Fibroblast of lung (primary cell): ENCODE results near the gene CORIN. TPM values are rescaled to one million over a fixed set of nuclear protein-coding genes. Genes with fewer than 3 reads are reported as not detected.

Experiments
- DNase-seq, 2 donors: peaks; one replicate each; pipeline versions ENCODE4 v3.0.0 to v3.0.0-alpha.2; 2010; ENCODE audit warnings: low read depth in 2 of 2
- H2AFZ ChIP-seq: 2 replicates; pipeline ENCODE4 v1.5.1; 2012; ENCODE audit warnings: low read length, control low read depth, inconsistent platforms
- H3K27ac ChIP-seq: 2 replicates; pipeline ENCODE4 v1.5.1; 2011; ENCODE audit warnings: low read length, control low read depth; ENCODE audit not compliant: insufficient read depth
- H3K27me3 ChIP-seq: 2 replicates; pipeline ENCODE4 v1.5.1; 2011; ENCODE audit warnings: mild to moderate bottlenecking, low read length; ENCODE audit not compliant: control insufficient read depth, insufficient read depth
- H3K36me3 ChIP-seq: 2 replicates; pipeline ENCODE4 v1.5.1; 2011; ENCODE audit warnings: low read length; ENCODE audit not compliant: control insufficient read depth, insufficient read depth
- H3K4me1 ChIP-seq: 2 replicates; pipeline ENCODE4 v1.5.1; 2011; ENCODE audit warnings: low read length; ENCODE audit not compliant: control insufficient read depth, insufficient read depth; ENCODE audit errors: extremely low read depth
- H3K4me2 ChIP-seq: 2 replicates; pipeline ENCODE4 v1.5.1; 2011; ENCODE audit warnings: low read length, control low read depth; ENCODE audit not compliant: insufficient read depth; ENCODE audit errors: extremely low read depth
- H3K4me3 ChIP-seq, 4 experiments: fragments of 200-600 bp in 1 of 4; sonication (generic) in 1 of 4; replicated peaks in 1 of 4; 2 replicates each; pipeline ENCODE4 v1.5.1; 2011 to 2016; ENCODE audit warnings: low read length in 4 of 4, low read depth in 3 of 4, mild to moderate bottlenecking in 3 of 4, control low read depth in 2 of 4, inconsistent platforms in 1 of 4, mixed read lengths in 1 of 4; ENCODE audit not compliant: insufficient read depth in 1 of 4; ENCODE audit errors: control extremely low read depth in 1 of 4
- H3K79me2 ChIP-seq: 2 replicates; pipeline ENCODE4 v1.5.1; 2012; ENCODE audit warnings: mild to moderate bottlenecking, low read length, inconsistent platforms; ENCODE audit not compliant: control insufficient read depth, insufficient read depth
- H3K9ac ChIP-seq: 2 replicates; pipeline ENCODE4 v1.5.1; 2011; ENCODE audit warnings: mild to moderate bottlenecking, low read length, control low read depth; ENCODE audit not compliant: insufficient read depth
- H3K9me3 ChIP-seq: 2 replicates; pipeline ENCODE4 v1.5.1; 2012; ENCODE audit warnings: low read depth, low read length; ENCODE audit not compliant: control insufficient read depth, insufficient read depth
- H4K20me1 ChIP-seq: 2 replicates; pipeline ENCODE4 v1.5.1; 2011; ENCODE audit warnings: low read length; ENCODE audit not compliant: control insufficient read depth, insufficient read depth; ENCODE audit errors: extremely low read depth
- EZH2 ChIP-seq: IDR thresholded peaks from 2 replicates; pipeline ENCODE4 v1.5.1; 2012; ENCODE audit warnings: low read length, control low read depth, mild to moderate bottlenecking; ENCODE audit errors: missing control alignments
- polyA plus RNA-seq, 2 donors: library from polyadenylated mRNA; depleted of rRNA in 1 of 2; stranded (reverse) in 1 of 2; unstranded in 1 of 2; fragments of >200 nt; gene quantifications; 2 replicates each; pipeline ENCODE4 v1.2.1, GENCODE V29; 2011 to 2012; ENCODE audit warnings: missing spikeins in 1 of 2
- total RNA-seq: library from RNA; depleted of rRNA; stranded (reverse); fragments of >200 nt; gene quantifications from 2 replicates; pipeline ENCODE4 v1.2.1, GENCODE V29; 2014
- TF ChIP-seq, protein P1 (sequence below), 2 donors: IDR thresholded peaks in 1 of 2; conservative IDR thresholded peaks in 1 of 2; 1 replicate in 1 of 2; 2 replicates in 1 of 2; pipeline ENCODE4 v1.5.1; 2011 to 2012; ENCODE audit warnings: low read length in 2 of 2, control low read depth in 1 of 2, inconsistent platforms in 1 of 2, low read depth in 1 of 2, mild to moderate bottlenecking in 1 of 2

CORIN gene
- total and polyA plus RNA-seq, 2 donors (not counting 1 experiment from before 2014, with no cell fraction given), result 1.5 to 22.2 TPM

DNA sequence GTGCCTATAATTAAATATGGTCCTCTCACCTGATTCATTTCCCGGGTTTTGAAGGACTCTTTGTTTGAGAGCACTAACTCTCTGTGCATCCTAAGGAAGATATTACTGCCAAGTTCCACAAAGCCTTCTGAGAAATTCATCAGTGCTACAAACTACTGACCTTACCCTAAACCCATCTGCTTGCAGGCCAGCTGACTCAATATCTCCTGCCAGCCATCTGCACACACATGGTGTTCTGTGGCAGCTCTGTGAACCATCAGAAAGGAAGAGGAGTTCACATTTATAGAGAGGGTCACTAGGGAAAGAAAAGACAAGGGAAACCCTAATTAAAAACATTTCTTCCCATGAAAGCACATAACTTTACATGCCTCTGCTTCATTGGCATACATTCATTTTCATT lies 196.1 kb downstream of the CORIN start:
- no peak overlapping the region for H3K27ac ChIP-seq

DNA sequence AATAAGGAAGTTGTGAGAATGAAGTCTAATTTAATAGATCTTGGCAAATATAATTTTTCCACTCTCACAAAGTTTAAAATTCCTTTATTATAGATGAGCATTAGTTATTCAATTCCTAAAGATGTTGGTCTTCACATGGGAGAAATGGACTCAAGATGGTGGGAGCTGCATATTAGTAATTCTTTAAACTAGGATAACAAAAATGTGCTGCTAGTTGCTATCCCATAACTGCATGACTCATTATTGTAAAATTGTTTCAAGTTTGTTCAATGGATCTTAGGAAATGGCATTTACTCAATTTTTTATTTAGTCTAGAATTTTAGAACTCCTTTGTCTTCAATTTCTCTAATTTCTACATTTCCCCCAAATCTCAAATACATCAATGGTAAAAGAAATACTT lies 197.0 kb downstream of the CORIN start:
- H3K9me3 ChIP-seq, result no peaks in the 10 kb centered on the region
- DNase-seq, result peak in 1 of 2 donors; percentile 26

More for the DNA sequence above, 196.1 kb downstream of the CORIN start:
- no peak for TF ChIP-seq EZH2
- TF ChIP-seq, protein P1, sequence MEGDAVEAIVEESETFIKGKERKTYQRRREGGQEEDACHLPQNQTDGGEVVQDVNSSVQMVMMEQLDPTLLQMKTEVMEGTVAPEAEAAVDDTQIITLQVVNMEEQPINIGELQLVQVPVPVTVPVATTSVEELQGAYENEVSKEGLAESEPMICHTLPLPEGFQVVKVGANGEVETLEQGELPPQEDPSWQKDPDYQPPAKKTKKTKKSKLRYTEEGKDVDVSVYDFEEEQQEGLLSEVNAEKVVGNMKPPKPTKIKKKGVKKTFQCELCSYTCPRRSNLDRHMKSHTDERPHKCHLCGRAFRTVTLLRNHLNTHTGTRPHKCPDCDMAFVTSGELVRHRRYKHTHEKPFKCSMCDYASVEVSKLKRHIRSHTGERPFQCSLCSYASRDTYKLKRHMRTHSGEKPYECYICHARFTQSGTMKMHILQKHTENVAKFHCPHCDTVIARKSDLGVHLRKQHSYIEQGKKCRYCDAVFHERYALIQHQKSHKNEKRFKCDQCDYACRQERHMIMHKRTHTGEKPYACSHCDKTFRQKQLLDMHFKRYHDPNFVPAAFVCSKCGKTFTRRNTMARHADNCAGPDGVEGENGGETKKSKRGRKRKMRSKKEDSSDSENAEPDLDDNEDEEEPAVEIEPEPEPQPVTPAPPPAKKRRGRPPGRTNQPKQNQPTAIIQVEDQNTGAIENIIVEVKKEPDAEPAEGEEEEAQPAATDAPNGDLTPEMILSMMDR (conservative IDR thresholded peaks at IDR 0.05 in 1 of 2, IDR thresholded peaks at IDR 0.05 in 1 of 2; ENCODE audit: low read depth in 1 of 2, low read length in 2 of 2), result no peak
- Histone ChIP-seq H3K9ac (no peak overlapping the region), H3K27me3 (no peaks in the 10 kb centered on the region), H3K4me3 (no peak overlapping the region), H3K79me2 (no peaks in the 10 kb centered on the region), H2AFZ (no peak overlapping the region), H3K9me3 (no peaks in the 10 kb centered on the region), H3K4me1 (peaks cover 2% of the 10 kb centered on the region), H3K4me2 (no peak overlapping the region), H3K36me3 (no peaks in the 10 kb centered on the region), H4K20me1 (no peaks in the 10 kb centered on the region)
- DNase-seq, result peak in 1 of 2 donors; percentile 46

DNA sequence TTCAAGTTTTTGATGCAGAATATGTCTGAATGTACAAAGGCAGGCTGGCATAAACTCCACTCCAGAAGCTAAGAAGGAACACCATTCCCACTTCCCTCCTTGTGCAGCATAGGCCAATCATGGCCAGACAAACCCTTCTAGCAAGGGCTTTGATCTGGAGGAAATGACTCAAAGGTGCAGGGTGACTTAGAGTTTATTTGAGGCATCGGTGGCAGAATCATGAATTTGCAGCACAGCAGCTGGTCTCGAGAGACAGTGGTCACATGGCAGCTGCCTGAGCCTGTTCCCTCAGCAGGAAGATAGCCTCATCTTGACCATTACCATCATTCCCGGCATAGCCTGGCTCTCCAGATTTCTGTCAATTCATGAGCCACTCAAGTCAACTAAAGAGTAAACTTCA lies 198.3 kb downstream of the CORIN start:
- no peak for TF ChIP-seq EZH2
- TF ChIP-seq, protein P1 (conservative IDR thresholded peaks at IDR 0.05 in 1 of 2, IDR thresholded peaks at IDR 0.05 in 1 of 2; ENCODE audit: low read depth in 1 of 2, low read length in 2 of 2), result no peak
- H3K4me1 ChIP-seq, result peaks cover 2% of the 10 kb centered on the region
- no peak overlapping the region for H3K4me3 ChIP-seq
- no peak overlapping the region for H3K27ac ChIP-seq
- no peaks in the 10 kb centered on the region for H3K79me2 ChIP-seq
- no peak overlapping the region for H2AFZ ChIP-seq
- peak in 1 of 2 donors; percentile 50 for DNase-seq
- no peak overlapping the region for H3K9ac ChIP-seq
- H3K9me3 ChIP-seq, result no peaks in the 10 kb centered on the region
- H3K36me3 ChIP-seq, result no peaks in the 10 kb centered on the region
- no peak overlapping the region for H3K4me2 ChIP-seq
- no peaks in the 10 kb centered on the region for H3K27me3 ChIP-seq
- H4K20me1 ChIP-seq, result no peaks in the 10 kb centered on the region

More for the DNA sequence above, 197.0 kb downstream of the CORIN start:
- Histone ChIP-seq H3K27me3 (no peaks in the 10 kb centered on the region), H3K4me3 (no peak overlapping the region), H3K27ac (no peak overlapping the region), H3K79me2 (no peaks in the 10 kb centered on the region), H3K4me1 (peaks cover 2% of the 10 kb centered on the region), H3K4me2 (no peak overlapping the region), H2AFZ (no peak overlapping the region), H3K9ac (no peak overlapping the region), H3K36me3 (no peaks in the 10 kb centered on the region), H4K20me1 (no peaks in the 10 kb centered on the region)
- TF ChIP-seq, protein P1 (conservative IDR thresholded peaks at IDR 0.05 in 1 of 2, IDR thresholded peaks at IDR 0.05 in 1 of 2; ENCODE audit: low read depth in 1 of 2, low read length in 2 of 2), result no peak
- no peak for TF ChIP-seq EZH2
